Erythroblast (primary cell): ENCODE data around the gene SENP5.
"Not testable (repeated sequence)": the region's sequence is repeated elsewhere in the genome, so short reads cannot be mapped to it uniquely, and the experiment has no call there.

Experiments
- DNase-seq, 2 experiments: peaks; one replicate each; lab custom pipeline; 2025; lab: John Stamatoyannopoulos, UW
- GATA1 ChIP-seq: IDR thresholded peaks from 2 replicates; pipeline ENCODE4 v1.6.1; 2011; ENCODE audit warnings: low read depth, mild to moderate bottlenecking, control low read depth, low read length, moderate library complexity
- POLR2A ChIP-seq: IDR thresholded peaks from 2 replicates; pipeline ENCODE4 v1.6.1; 2011; ENCODE audit warnings: mild to moderate bottlenecking, low read length

The SENP5 gene

DNA sequence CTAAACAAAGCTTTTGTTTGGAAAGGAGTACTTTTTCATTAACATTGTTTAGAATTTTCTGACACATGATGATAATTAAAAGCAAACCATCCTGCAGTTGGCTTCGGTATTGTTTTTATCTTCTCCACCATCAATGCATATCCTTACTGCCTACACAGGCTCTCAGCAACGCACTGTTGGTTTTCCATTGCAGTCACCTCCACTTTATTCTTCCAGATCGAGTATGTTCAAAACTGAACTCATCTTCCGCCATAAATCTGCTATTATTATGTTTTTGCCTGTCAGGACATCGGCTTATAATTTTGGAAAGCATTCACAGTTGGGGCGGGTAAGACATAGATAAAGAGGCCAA, 589 bp upstream of the SENP5 start:
- TF ChIP-seq GATA1 = no peak
- no peak for TF ChIP-seq POLR2A
- no peak for DNase-seq

GRCh38 chr3:196868297-196868661, 559 bp downstream of the SENP5 start:
- TF ChIP-seq GATA1 = no peak
- no peak for TF ChIP-seq POLR2A
- DNase-seq = peak; percentile 66 to 77

DNA sequence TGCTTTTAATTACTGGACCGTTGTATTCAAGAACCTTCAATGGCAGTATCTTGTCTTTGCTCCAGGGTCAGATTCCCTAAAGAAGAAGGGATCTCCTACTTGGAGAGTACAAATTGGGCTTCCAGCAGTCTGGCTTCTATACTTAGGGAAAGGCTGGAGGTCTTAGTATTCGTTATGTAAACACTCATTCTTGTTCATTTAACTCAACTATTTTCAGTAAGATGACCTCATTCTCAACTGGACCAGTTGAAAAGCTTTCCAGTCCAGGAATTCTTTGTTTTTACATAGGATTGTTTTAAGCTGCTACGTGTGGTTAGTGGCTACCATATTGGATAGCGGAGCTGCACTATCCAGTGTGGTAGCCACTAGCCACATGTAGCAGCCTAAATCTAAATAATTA, 4.6 kb downstream of the SENP5 start:
- no peak for DNase-seq
- TF ChIP-seq POLR2A = no peak
- no peak for TF ChIP-seq GATA1

DNA sequence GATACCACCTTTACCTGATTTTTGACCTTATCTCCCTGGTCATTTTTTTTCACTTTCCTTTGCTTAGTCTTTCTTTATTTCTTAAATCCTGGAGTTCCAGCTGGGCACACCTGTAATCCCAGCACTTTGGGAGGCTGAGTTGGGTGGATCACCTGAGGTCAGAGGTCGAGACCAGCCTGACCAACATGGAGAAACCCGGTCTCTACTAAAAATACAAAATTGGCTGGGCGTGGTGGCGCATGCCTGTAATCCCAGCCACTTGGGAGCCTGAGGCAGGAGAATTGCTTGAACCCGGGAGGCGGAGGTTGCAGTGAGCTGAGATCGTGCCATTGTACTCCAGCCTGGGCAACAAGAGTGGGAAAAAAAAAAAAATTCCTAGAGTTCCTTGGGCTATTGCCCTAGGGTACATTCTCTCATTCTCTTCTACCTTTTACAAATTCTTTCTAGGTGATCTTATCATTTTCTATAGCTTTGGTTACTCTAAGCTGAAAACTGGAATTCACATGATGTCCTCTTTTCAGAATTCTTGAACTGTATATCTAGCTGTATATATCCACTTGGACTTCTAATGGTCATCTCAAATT, 6.9 kb downstream of the SENP5 start:
- DNase-seq = not testable (repeated sequence)

- no peak for DNase-seq
- TF ChIP-seq GATA1 (no peak), POLR2A (no peak)
Measured at GRCh38 chr3:196875258-196875657, 7.5 kb downstream of the SENP5 start.

- peak in 1 of 2 experiments; percentile 42 for DNase-seq
Measured at GRCh38 chr3:196883361-196883760, 15.6 kb downstream of the SENP5 start.

DNA sequence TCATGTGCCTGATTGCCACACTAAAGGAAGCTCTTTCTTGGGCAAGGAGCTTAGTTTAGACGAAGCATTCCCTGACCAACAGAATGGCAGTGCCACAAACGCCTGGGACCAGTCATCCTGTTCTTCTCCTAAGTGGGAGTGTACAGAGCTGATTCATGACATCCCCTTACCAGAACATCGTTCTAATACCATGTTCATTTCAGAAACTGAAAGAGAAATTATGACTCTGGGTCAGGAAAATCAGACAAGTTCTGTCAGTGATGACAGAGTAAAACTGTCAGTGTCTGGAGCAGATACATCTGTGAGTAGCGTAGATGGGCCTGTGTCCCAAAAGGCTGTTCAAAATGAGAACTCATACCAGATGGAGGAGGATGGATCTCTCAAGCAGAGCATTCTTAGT, 18.4 kb downstream of the SENP5 start:
- TF ChIP-seq POLR2A (no peak), GATA1 (no peak)
- no peak for DNase-seq

More at GRCh38 chr3:196883361-196883760, 15.6 kb downstream of the SENP5 start:
- TF ChIP-seq POLR2A (no peak), GATA1 (no peak)

- TF ChIP-seq GATA1 = no peak
- TF ChIP-seq POLR2A = no peak
- DNase-seq = peak; percentile 10 to 60
Measured at GRCh38 chr3:196889844-196890708, 22.4 kb downstream of the SENP5 start.

DNA sequence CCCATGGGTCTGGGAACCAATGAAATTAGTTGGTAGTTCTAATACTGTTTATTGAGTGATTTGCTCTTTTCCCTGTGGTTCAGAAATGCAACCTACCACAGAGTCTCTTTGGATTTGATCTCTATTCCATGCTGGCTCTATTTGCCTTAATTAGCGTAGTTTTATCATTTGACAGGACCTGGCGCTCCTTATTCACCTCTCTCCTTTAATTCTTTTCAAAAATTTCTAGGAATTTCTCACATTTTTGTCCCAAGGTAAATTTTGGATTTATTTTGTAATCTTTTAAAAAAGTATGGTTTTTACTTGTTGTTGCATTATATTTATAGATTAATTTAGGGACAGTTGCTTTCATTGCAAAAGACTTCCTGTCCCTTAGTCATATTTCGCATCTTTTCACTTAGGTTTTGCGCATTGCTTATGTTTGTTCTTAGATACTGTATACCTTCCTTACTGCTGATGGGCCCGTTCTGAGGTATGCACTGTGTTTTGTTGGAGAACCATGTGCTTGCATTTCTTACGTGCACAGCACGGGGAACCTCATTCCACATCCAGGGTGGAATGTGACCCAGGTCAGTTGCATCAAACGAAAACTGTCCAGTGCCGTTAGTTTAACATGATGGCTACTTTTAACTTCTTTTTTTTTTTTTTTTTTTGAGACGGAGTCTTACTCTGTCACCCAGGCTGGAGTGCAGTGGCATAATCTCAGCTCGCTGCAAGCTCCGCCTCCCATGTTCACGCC, 27.0 kb downstream of the SENP5 start:
- no peak for TF ChIP-seq POLR2A
- TF ChIP-seq GATA1 = no peak
- DNase-seq = no peak

DNA sequence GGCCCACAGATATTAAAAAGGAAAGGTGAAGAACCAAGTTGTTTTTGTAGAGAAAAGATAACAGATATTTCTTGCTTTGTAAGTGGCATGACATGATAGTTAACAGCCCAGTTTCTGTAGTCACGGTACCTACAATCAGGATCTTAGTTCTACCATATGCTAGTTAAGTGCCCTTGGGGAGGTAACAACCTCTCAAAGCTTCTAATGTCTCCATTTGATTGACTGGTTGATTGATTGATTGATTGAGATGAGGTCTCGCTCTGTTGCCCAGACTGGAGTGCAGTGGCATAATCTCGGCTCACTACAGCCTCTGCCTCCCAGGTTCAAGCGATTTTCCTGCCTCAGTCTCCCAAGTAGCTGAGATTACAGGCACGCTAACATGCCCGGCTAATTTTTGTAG, 28.5 kb downstream of the SENP5 start:
- DNase-seq = peak in 1 of 2 experiments; percentile 20
- no peak for TF ChIP-seq POLR2A
- TF ChIP-seq GATA1 = no peak

- TF ChIP-seq POLR2A = no peak
- TF ChIP-seq GATA1 = no peak
- DNase-seq = no peak
Measured at GRCh38 chr3:196901768-196902167, 34.0 kb downstream of the SENP5 start.

DNA sequence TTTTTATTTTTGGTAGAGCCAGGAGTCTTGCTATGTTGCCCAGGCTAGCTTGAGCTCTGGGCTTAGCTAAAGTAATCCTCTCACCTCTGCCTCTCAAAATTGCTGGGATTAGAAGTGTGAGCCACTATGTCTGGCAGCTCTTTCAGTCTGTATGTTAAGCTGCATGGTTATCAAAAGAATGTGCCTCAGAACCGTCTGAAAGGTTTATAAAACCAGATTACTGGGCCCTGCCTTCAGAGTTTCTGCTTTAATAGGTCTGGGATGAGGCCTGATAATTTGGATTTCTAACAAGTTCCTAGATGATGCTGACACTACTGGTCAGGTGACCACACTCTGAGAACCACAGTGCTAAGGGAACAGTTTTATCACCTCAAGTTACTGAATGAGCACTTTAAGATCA, 34.6 kb downstream of the SENP5 start:
- DNase-seq = no peak
- TF ChIP-seq GATA1 (no peak), POLR2A (no peak)

- TF ChIP-seq POLR2A = no peak
- TF ChIP-seq GATA1 = no peak
- no peak for DNase-seq
Measured at GRCh38 chr3:196903740-196904139, 36.0 kb downstream of the SENP5 start.

GRCh38 chr3:196914866-196915265, 47.1 kb downstream of the SENP5 start:
- TF ChIP-seq GATA1 (no peak), POLR2A (no peak)
- no peak for DNase-seq

DNA sequence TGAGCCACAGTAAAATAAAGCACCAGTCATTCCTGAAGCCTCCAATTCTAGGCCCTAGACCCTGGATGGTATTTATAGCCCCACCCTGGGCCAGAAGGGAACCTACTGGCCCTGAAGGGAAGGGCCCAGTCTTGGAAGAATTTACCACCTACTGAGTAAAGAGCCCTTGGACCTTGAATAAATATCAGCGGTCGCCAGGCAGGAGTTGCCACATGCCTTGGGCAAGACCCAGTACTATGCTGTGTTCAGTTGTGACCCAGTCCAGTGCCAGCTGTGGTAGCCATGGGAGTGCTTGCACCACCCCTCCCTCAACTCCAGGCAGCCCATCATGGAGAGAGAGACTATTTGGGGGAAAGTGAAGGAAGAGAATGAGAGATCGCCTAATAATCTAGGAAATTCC, 47.7 kb downstream of the SENP5 start:
- no peak for DNase-seq
- TF ChIP-seq GATA1 (no peak), POLR2A (no peak)
